ENCODE results near the gene ANGPTL8.
A peak's percentile ranks its signal among the peaks of the same experiment; 100 is the strongest.

The ANGPTL8 gene

DNA sequence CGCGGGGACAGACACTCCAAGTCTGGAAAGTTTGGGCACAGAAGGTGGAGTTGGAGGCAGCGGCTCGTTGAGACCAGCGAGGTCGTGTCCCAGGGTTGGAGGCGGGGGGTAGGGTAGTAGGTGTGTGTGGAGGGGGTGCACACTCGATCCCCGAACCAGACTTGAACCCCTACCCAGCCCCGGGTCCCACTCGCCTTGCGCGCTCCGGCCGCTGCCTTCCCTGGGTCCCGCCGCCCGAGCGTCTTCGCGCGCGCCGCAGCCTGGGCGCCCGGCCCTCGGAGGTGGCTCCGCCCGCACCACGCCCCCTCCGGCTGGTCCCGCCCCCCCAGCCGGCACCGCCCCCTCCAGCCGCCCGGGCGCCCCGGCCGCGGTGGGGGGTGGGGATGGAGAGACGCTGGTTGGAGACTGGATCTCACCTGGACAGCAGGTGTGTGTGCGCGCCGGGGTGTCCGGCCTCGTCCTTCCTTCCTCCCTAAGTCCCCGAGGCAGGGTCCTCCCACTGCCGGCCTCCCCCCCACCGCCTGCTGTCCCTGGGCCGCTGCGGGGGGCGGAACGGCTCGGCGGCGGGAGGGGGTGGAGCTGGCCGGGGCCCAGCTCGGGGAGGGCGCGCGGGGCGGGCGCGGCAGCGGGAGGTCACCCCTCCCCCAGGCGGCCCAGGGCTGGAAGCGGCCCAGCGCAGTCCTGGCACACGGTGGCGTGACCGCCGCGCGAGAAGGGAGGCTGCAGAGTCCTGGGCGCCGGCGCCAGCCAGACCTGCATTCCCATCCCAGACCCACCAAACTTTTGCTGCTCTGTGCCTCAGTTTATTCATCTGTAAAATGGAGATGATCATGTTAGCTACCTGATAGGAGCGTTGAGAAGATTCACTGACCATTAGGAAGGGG, 41.9 kb upstream of the ANGPTL8 start, which contains the start of gene KANK2:
KANK2 (minus strand) TSS at position 255 of the 884 bp plus-strand sequence. CDS start 3,034 bp downstream, outside the sequence.
- no peaks in the 10 kb centered on the region for H3K27me3 ChIP-seq (ENCODE audit: control insufficient read depth, insufficient read depth, low read length)
- H3K4me3 ChIP-seq (ENCODE audit: low read length), result peak within 1 kb of the TSS; percentile 89
- no peaks in the 10 kb centered on the region for H3K36me3 ChIP-seq (ENCODE audit: control insufficient read depth, low read depth, low read length)
- H3K9ac ChIP-seq (ENCODE audit: low read length), result peak within 1 kb of the TSS; percentile 61
- no peaks in the 10 kb centered on the region for H3K9me3 ChIP-seq (ENCODE audit: control insufficient read depth, low read depth, low read length)
- no peaks in the 10 kb centered on the region for H3K4me1 ChIP-seq (ENCODE audit: control insufficient read depth, low read depth, low read length)
- no peak within 1 kb of the TSS for H3K27ac ChIP-seq (ENCODE audit: low read length)

GRCh38 chr19:11198175-11198534, 41.3 kb upstream of the ANGPTL8 start:
- Histone ChIP-seq H3K9ac (ENCODE audit: low read length) (no peak overlapping the region), H3K9me3 (ENCODE audit: control insufficient read depth, low read depth, low read length) (no peaks in the 10 kb centered on the region), H3K4me1 (ENCODE audit: control insufficient read depth, low read depth, low read length) (no peaks in the 10 kb centered on the region), H3K27ac (ENCODE audit: low read length) (no peak overlapping the region), H3K4me3 (ENCODE audit: low read length) (peak overlapping the region; percentile 89), H3K27me3 (ENCODE audit: control insufficient read depth, insufficient read depth, low read length) (no peaks in the 10 kb centered on the region), H3K36me3 (ENCODE audit: control insufficient read depth, low read depth, low read length) (no peaks in the 10 kb centered on the region)

DNA sequence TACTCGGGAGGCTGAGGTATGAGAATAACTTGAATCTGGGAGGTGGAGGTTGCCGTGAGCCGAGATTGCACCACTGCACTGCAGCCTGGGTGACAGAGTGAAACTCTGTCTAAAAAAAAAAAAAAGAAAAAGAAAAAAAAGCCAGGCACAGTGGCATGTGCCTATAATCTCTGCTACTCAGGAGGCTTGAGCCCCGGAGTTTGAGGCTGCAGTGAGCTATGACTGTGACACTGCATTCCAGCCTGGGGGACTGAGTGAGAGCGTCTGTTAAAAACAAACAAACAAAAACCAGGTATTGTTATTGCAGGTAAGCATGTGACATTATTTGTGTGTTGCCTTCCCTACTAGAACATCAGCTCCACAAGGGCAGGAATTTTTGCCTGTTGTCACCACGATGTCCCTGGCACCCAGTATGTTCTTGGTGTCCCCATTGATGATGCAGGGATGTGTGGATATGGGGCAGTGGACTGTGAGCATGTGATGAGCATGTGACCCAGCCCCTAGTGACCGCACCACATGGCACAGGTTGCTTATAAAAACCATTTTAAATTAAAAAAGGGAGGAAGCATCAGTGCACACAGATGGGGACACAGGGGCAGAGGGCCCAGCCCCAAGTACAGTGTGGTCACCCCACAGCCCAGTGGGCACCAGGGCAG, 40.5 kb upstream of the ANGPTL8 start:
- H3K9ac ChIP-seq (ENCODE audit: low read length), result no peak overlapping the region
- H3K4me3 ChIP-seq (ENCODE audit: low read length), result no peak overlapping the region
- H3K27me3 ChIP-seq (ENCODE audit: control insufficient read depth, insufficient read depth, low read length), result no peaks in the 10 kb centered on the region
- no peaks in the 10 kb centered on the region for H3K4me1 ChIP-seq (ENCODE audit: control insufficient read depth, low read depth, low read length)
- no peaks in the 10 kb centered on the region for H3K36me3 ChIP-seq (ENCODE audit: control insufficient read depth, low read depth, low read length)
- H3K27ac ChIP-seq (ENCODE audit: low read length), result no peak overlapping the region
- H3K9me3 ChIP-seq (ENCODE audit: control insufficient read depth, low read depth, low read length), result no peaks in the 10 kb centered on the region

DNA sequence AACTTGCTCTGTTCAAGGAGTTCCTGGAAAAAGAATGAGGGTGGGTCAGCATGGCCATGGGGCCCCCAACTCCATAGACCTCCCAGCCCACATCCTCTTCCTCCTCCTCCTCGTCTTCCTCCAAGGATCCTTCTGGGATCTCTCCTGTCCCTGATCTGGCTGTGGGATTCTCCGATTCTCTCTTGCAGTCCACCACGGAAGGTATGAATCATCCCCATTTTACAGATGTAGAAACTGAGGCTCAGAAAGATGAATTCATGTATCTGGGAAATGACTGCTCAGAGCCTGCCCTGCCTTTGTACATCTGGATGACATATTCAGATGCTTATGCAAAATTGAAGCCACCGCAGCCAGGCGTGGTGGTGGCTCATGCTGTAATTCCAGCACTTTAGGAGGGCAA, 39.9 kb upstream of the ANGPTL8 start:
- H3K27me3 ChIP-seq (ENCODE audit: control insufficient read depth, insufficient read depth, low read length), result no peaks in the 10 kb centered on the region
- no peaks in the 10 kb centered on the region for H3K36me3 ChIP-seq (ENCODE audit: control insufficient read depth, low read depth, low read length)
- H3K9me3 ChIP-seq (ENCODE audit: control insufficient read depth, low read depth, low read length), result no peaks in the 10 kb centered on the region
- no peaks in the 10 kb centered on the region for H3K4me1 ChIP-seq (ENCODE audit: control insufficient read depth, low read depth, low read length)
- no peak overlapping the region for H3K9ac ChIP-seq (ENCODE audit: low read length)
- no peak overlapping the region for H3K4me3 ChIP-seq (ENCODE audit: low read length)
- no peak overlapping the region for H3K27ac ChIP-seq (ENCODE audit: low read length)

- Histone ChIP-seq H3K27me3 (ENCODE audit: control insufficient read depth, insufficient read depth, low read length) (no peaks in the 10 kb centered on the region), H3K27ac (ENCODE audit: low read length) (no peak overlapping the region), H3K4me3 (ENCODE audit: low read length) (no peak overlapping the region), H3K9me3 (ENCODE audit: control insufficient read depth, low read depth, low read length) (no peaks in the 10 kb centered on the region), H3K4me1 (ENCODE audit: control insufficient read depth, low read depth, low read length) (no peaks in the 10 kb centered on the region), H3K36me3 (ENCODE audit: control insufficient read depth, low read depth, low read length) (no peaks in the 10 kb centered on the region), H3K9ac (ENCODE audit: low read length) (no peak overlapping the region)
Measured at GRCh38 chr19:11200015-11200574, 39.3 kb upstream of the ANGPTL8 start.

DNA sequence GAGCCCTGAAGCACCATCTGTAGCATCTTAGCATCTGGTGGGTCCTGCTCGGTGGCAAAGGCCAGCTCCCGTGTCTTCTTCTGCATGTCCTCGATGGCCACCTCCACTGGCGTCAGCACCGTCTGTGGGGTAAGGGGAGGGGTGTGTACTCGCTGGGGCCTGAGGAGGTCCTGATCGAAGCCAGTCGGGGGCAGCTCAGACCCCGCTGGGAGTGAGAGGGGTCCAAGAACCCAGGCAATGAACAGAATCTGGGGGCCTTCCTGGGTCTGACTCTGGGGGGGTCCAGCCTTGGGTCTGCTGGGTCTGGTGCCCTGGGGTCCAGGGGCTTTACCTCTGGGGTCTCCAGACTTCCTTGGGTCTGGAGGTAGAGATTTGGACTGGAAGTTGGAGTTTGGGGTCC, 38.5 kb upstream of the ANGPTL8 start:
- Histone ChIP-seq H3K27me3 (ENCODE audit: control insufficient read depth, insufficient read depth, low read length) (no peaks in the 10 kb centered on the region), H3K4me1 (ENCODE audit: control insufficient read depth, low read depth, low read length) (no peaks in the 10 kb centered on the region), H3K4me3 (ENCODE audit: low read length) (no peak overlapping the region), H3K36me3 (ENCODE audit: control insufficient read depth, low read depth, low read length) (no peaks in the 10 kb centered on the region), H3K9ac (ENCODE audit: low read length) (no peak overlapping the region), H3K27ac (ENCODE audit: low read length) (no peak overlapping the region), H3K9me3 (ENCODE audit: control insufficient read depth, low read depth, low read length) (no peaks in the 10 kb centered on the region)

DNA sequence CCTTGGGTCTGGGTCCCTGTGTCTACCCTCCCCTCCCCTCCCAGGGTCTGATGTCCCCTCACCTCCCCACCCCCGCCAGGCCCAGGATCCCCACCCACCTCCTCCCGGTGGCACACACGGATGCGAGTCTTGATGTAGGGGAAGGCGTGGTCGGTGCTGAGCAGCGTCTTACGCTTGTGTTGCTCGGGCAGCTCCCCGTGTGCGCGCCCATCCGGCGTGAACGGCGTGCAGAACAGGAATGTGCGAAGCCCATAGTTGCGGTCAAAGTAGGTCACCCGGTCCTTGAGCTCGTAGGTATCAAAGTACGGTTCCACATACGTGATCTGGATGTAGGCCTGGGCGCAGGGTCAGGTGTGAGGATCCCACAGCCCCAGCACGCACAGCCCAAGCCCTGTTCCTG, 37.6 kb upstream of the ANGPTL8 start:
- H3K36me3 ChIP-seq (ENCODE audit: control insufficient read depth, low read depth, low read length), result no peaks in the 10 kb centered on the region
- H3K9ac ChIP-seq (ENCODE audit: low read length), result no peak overlapping the region
- no peak overlapping the region for H3K27ac ChIP-seq (ENCODE audit: low read length)
- H3K4me1 ChIP-seq (ENCODE audit: control insufficient read depth, low read depth, low read length), result no peaks in the 10 kb centered on the region
- H3K4me3 ChIP-seq (ENCODE audit: low read length), result no peak overlapping the region
- no peaks in the 10 kb centered on the region for H3K9me3 ChIP-seq (ENCODE audit: control insufficient read depth, low read depth, low read length)
- no peaks in the 10 kb centered on the region for H3K27me3 ChIP-seq (ENCODE audit: control insufficient read depth, insufficient read depth, low read length)

DNA sequence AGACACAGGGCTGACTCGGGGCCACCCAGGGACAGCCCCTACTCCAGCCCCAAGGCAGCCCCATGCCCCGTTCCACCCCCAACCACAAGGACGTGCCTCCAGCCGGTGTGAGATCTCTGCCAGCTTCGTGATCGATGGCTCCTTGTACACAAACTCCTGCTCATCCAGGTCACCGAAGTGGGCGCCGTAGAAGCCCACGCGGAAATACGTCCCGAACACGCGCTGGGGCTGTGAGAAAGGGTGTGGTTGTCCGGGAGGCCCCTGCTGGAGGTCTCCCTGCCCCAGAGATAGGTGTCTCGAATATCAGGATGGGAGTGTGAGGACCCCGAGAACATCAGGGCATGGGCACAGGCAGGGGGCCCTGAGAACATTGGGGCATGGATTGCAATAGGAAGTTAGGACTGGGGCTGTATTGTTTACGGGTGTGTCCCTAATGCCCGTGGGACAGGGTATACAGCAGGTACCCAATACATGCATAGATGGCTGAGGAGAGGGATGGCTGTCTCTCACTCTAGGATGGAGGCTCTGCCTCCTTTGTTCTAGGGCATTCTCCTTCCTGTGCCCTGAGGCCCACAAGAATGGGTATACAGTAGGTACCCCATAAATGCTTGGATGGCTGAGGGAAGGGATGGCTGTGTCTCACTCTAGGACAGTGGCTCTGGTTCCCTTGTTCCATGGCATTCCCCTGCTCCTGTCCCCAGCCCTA, 36.8 kb upstream of the ANGPTL8 start:
- no peaks in the 10 kb centered on the region for H3K9me3 ChIP-seq (ENCODE audit: control insufficient read depth, low read depth, low read length)
- H3K27me3 ChIP-seq (ENCODE audit: control insufficient read depth, insufficient read depth, low read length), result no peaks in the 10 kb centered on the region
- no peaks in the 10 kb centered on the region for H3K4me1 ChIP-seq (ENCODE audit: control insufficient read depth, low read depth, low read length)
- H3K4me3 ChIP-seq (ENCODE audit: low read length), result no peak overlapping the region
- no peak overlapping the region for H3K9ac ChIP-seq (ENCODE audit: low read length)
- H3K27ac ChIP-seq (ENCODE audit: low read length), result no peak overlapping the region
- no peaks in the 10 kb centered on the region for H3K36me3 ChIP-seq (ENCODE audit: control insufficient read depth, low read depth, low read length)

GRCh38 chr19:11203194-11204075, 36.0 kb upstream of the ANGPTL8 start:
- H3K9me3 ChIP-seq (ENCODE audit: control insufficient read depth, low read depth, low read length), result no peaks in the 10 kb centered on the region
- no peaks in the 10 kb centered on the region for H3K4me1 ChIP-seq (ENCODE audit: control insufficient read depth, low read depth, low read length)
- no peak overlapping the region for H3K9ac ChIP-seq (ENCODE audit: low read length)
- no peak overlapping the region for H3K27ac ChIP-seq (ENCODE audit: low read length)
- H3K27me3 ChIP-seq (ENCODE audit: control insufficient read depth, insufficient read depth, low read length), result no peaks in the 10 kb centered on the region
- H3K36me3 ChIP-seq (ENCODE audit: control insufficient read depth, low read depth, low read length), result no peaks in the 10 kb centered on the region
- no peak overlapping the region for H3K4me3 ChIP-seq (ENCODE audit: low read length)

DNA sequence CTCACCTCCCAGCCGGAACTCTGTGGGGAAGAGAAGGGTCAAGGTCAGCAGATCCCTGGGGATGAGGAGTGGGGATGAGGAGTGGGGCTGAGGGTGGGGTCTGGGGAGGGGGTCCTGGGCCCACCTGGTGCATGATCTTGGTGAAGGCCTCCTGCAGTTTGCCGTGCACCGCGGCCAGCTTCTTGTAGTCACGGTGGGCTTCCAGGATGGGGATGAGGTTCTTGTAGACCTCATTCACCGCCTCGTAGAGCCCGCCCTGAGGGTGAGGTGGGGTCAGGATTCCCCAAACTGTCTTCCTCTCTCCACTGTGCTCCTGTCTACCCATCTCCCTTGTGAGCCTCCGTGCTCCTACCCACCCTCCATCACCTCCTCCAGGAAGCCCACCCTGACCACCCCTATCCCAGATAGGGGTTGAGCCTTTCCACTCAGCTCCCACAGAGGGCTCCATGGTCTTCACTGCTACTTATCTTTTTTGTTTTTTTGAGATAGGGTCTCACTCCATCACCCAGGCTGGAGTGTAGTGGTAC, 35.3 kb upstream of the ANGPTL8 start:
- no peaks in the 10 kb centered on the region for H3K36me3 ChIP-seq (ENCODE audit: control insufficient read depth, low read depth, low read length)

More for the DNA sequence above, 35.3 kb upstream of the ANGPTL8 start:
- no peak overlapping the region for H3K27ac ChIP-seq (ENCODE audit: low read length)
- no peak overlapping the region for H3K4me3 ChIP-seq (ENCODE audit: low read length)
- H3K9me3 ChIP-seq (ENCODE audit: control insufficient read depth, low read depth, low read length), result no peaks in the 10 kb centered on the region
- H3K27me3 ChIP-seq (ENCODE audit: control insufficient read depth, insufficient read depth, low read length), result no peaks in the 10 kb centered on the region
- no peaks in the 10 kb centered on the region for H3K4me1 ChIP-seq (ENCODE audit: control insufficient read depth, low read depth, low read length)
- H3K9ac ChIP-seq (ENCODE audit: low read length), result no peak overlapping the region
